Hippocampal formation (tissue), 2 donors: ENCODE results near the gene TLE4.
"Not testable (repeated sequence)": the region's sequence is repeated elsewhere in the genome, so short reads cannot be mapped to it uniquely, and the experiment has no call there.

Experiments used
- DNase-seq, 2 donors: peaks; one replicate each; lab custom pipeline; 2025; lab: John Stamatoyannopoulos, UW

The TLE4 gene

GRCh38 chr9:79603222-79603920 is 31.6 kb downstream of the TLE4 start:
- no peak for DNase-seq

DNA sequence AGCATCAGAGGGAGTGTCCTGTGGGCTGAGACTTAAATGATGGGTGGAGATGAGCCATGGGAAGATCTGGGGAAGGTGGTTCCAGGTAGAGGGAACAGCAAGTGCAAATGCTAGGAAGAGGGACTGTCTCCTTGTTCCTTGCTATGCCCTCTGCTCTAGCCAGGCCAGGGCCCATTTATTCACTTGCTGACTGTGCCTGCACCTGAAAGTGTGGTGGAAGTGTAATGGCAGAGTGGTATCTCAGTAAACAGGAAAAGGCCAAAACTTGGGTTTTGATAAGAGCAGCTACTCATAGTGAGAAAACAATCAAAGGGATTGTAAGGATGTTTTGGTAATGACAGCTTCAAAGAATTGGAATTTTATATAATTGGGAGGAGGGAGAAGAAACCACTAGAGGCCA is 32.4 kb downstream of the TLE4 start:
- DNase-seq, result no peak

- no peak for DNase-seq
Observed at GRCh38 chr9:79604921-79605562, 33.3 kb downstream of the TLE4 start.

GRCh38 chr9:79606529-79606928 is 34.8 kb downstream of the TLE4 start:
- not testable (repeated sequence) for DNase-seq

GRCh38 chr9:79609468-79610018 is 37.8 kb downstream of the TLE4 start:
- DNase-seq, result no peak

GRCh38 chr9:79610019-79610631 is 38.4 kb downstream of the TLE4 start:
- no peak for DNase-seq

DNA sequence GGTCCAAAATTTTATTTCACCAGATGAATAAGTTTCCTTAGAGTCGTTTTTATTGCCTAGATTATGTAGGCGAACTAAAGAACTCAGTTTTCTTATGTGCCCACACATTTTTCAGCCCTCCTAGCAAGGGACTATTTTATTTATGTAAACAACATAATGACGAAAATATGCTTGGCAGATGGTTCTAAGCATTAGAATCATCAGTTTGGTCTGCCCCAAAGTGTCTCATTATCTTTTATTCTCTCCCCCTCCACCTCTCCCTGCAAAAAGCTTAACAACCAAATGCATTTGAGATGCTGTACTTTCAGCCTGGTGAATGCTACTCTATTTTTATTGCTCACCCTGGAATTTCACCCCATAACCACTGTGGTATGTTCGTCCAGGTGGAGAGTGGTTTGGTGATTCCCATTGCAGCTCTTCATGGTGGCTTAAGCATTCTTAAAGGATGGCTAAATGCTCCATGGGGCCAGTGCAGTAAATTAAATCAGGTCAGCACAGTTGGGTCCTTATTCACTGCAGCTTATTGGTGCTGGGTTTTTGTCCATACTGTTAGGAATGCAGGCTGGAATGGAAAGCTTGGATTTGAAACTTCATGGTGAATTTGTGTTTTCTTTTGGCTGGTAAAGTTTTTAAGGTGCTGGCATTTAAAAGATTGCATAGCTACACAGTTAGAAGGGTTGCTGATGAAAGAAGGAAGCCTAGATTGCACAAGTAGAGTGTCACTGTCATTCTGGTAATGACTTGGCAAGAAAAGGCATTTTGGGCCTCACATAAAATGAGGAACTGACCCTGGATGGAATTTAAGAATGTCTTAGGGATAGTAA is 39.2 kb downstream of the TLE4 start:
- DNase-seq, result no peak

DNA sequence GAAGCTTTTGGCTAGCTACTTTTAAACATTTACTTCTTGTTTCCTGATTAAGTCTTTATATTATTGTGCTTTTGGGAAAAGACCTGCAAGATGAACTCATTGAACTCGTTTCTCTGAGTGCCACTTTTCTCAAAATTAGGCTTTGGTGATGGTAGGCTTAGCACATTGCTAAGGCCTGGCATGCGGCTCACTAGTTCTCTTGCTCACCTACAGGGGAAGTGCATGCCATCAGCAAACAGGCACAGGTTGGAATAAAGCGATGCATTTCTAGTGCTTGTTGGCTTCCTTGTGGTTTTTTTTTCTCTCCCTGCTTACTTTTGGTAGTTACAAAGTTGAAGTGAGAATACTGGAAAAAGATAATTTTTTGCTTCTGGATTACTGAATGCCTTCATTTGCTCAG is 41.4 kb downstream of the TLE4 start:
- DNase-seq, result no peak

GRCh38 chr9:79615038-79615437 is 43.3 kb downstream of the TLE4 start:
- no peak for DNase-seq

DNA sequence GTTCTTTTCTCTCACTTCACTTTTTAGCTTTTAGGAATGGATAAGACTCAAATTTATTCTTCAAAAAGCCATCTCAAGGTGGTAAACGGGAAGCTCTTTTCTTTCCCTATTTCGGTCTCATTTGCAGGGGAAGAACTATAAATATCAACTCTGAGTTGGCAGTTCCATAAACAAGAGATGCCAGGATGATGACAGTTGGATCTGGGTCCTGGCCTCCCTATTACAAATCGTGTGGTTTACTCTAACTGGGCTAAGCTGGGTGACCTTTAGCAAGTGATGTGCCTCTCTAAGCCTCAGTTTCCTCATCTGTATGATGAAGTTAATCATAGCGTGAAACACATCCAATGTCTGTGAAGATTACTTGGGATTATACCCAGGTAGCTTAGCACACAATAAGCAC is 44.2 kb downstream of the TLE4 start:
- DNase-seq, result no peak

GRCh38 chr9:79616971-79617370 is 45.2 kb downstream of the TLE4 start:
- no peak for DNase-seq

DNA sequence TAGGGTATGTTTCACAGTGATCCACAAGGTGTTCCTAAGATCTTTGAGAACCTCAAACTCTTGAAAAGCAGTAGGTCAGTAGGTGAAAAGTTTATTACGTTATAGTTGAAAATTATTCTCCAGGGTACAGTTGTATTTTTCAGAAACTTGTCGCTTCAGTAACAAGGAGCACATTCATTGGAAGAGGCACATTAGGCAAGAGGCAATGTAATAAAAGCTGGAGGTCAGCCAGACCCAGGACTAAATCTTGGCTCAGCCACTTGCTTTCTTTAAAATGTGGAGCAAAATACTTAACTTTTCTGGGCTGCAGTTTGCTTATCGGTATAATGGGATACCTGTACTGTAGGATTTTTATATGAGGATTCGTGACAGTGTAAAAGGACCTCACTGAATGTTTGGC is 45.6 kb downstream of the TLE4 start:
- DNase-seq, result no peak

DNA sequence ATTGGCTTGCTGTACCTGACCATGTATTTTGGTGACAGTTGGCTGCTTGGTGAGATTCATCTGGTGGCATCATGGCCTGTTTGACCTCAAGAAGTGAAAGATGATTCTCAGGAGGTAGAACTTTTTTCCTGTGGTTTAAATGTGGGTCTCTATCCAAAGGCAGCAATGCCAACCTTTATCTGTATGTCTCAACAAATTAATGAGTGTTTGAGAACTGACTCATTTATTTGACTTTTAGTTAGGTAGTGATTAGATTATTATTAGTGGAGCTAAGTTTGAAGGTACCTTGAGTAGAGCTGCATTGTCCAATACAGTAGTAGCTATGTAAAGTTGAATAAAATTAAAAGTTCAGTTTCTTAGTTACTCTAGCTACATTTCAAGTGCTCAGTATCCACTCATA is 48.2 kb downstream of the TLE4 start:
- DNase-seq, result no peak

DNA sequence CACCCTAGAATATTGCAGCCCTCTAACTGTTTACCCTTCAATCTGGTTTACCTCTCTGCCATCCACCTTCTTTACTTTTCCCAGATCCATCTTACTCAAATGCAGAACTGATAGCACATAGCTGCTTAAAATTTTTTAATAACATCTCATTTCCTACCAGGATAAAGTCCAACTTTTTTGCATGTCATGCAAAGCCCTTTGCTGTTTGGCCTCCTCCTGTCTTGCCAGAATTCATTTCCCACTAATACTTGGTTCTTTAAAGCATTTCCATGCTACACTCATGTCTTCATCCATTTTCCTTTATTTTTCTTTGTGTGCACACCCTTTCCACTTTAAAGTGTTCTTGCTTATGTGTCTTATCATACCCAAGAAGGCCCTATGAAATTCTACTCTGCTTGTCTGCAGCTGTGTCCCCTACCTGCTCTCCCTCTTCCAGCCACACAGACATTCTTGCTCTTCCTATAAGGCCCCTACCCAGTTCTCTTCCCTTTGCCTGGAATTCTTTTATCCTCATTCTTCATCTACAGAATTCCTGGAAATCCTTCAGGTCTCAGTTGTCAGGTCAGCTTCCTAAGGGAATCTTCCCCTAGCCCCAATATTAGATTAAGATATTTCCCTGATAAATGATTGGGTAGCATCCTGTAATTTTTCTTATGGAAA is 50.3 kb downstream of the TLE4 start:
- DNase-seq, result no peak

GRCh38 chr9:79623799-79624721 is 52.3 kb downstream of the TLE4 start:
- no peak for DNase-seq

DNA sequence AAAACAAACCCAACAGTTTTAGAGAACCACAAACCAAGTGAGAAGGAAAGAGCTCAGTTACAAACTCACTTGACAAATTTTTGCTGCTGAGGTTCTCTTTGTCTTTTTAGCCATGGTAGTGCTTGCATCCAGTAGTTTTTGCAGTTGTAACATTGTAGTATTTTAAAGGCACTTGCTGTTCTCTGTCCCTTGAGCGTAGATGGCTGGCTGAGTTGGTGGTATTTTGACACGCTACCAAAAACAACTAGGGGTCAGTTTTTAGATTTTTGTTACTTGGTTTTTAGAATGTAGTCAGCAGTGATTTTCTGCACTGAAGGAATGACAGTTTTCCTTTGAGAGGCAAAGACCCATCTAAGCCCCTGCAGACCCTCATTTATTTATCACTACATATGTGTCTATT is 58.0 kb downstream of the TLE4 start:
- DNase-seq, result no peak

- no peak for DNase-seq
Observed at GRCh38 chr9:79630521-79631403, 59.0 kb downstream of the TLE4 start.

GRCh38 chr9:79632060-79632459 is 60.3 kb downstream of the TLE4 start:
- DNase-seq, result no peak

DNA sequence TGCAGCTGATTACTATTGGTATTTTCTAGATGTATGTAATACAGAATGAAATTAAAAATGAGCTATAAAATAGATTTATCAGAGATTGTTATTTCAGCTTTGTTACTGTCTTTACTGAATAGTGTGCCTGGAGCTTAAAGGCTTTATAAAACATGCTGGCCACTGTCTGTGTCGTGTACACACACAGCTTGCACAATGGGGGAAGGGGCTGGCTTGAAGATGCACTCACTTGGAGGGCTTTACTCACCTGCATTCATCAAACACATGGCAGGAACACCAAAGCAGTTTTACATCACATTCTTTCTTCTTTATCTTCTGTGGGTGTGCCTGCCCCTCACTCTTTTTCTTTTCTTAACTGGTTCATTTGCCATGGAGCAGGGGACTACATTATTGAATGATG is 60.9 kb downstream of the TLE4 start:
- DNase-seq, result no peak

- DNase-seq, result no peak
Observed at GRCh38 chr9:79633558-79633957, 61.8 kb downstream of the TLE4 start.
